Trophoblast cell (in vitro differentiated cells and primary cell): ENCODE data around the gene FUBP1.

Experiments used
- DNase-seq, 2 donors: peaks; one replicate each; pipeline ENCODE4 v3.0.0-alpha.2; 2016
- H2AFZ ChIP-seq: 2 replicates; pipeline ENCODE4 v1.6.1; 2013; ENCODE audit warnings: low read length, moderate library complexity, mild to moderate bottlenecking; ENCODE audit not compliant: insufficient read depth, poor library complexity
- H2AK5ac ChIP-seq: 2 replicates; pipeline ENCODE4 v1.6.1; 2013; ENCODE audit warnings: mild to moderate bottlenecking, low read length
- H2BK120ac ChIP-seq: 2 replicates; pipeline ENCODE4 v1.6.1; 2013; ENCODE audit warnings: low read length, mild to moderate bottlenecking, moderate library complexity; ENCODE audit not compliant: insufficient read depth, poor library complexity
- H2BK12ac ChIP-seq: 2 replicates; pipeline ENCODE4 v1.6.1; 2013; ENCODE audit warnings: mild to moderate bottlenecking, low read length, moderate library complexity
- H2BK5ac ChIP-seq: 2 replicates; pipeline ENCODE4 v1.6.1; 2013; ENCODE audit warnings: low read length, low read depth, moderate library complexity, mild to moderate bottlenecking; ENCODE audit not compliant: poor library complexity
- H3K14ac ChIP-seq: 2 replicates; pipeline ENCODE4 v1.6.1; 2013; ENCODE audit warnings: mild to moderate bottlenecking, low read length
- H3K18ac ChIP-seq: 2 replicates; pipeline ENCODE4 v1.6.1; 2013; ENCODE audit warnings: mild to moderate bottlenecking, low read length
- H3K23ac ChIP-seq: 2 replicates; pipeline ENCODE4 v1.6.1; 2013; ENCODE audit warnings: low read length
- H3K27ac ChIP-seq: 2 replicates; pipeline ENCODE4 v1.5.1; 2013; ENCODE audit warnings: low read depth, mild to moderate bottlenecking, inconsistent platforms, low read length, moderate library complexity
- H3K27me3 ChIP-seq: 2 replicates; pipeline ENCODE4 v1.6.1; 2013; ENCODE audit warnings: inconsistent platforms, mild to moderate bottlenecking, low read length, moderate library complexity; ENCODE audit not compliant: insufficient read depth
- H3K36me3 ChIP-seq, 2 experiments: 1 replicate in 1 of 2; 2 replicates in 1 of 2; pipeline ENCODE4 v1.6.1; 2013; ENCODE audit warnings: low read length in 2 of 2, mild to moderate bottlenecking in 2 of 2, moderate library complexity in 1 of 2; ENCODE audit not compliant: insufficient read depth in 2 of 2, control insufficient read depth in 1 of 2
- H3K4ac ChIP-seq: 2 replicates; pipeline ENCODE4 v1.6.1; 2013; ENCODE audit warnings: low read depth, mild to moderate bottlenecking, low read length, moderate library complexity
- H3K4me1 ChIP-seq, 2 experiments: 1 replicate in 1 of 2; 2 replicates in 1 of 2; pipeline ENCODE4 v1.6.1; 2013; ENCODE audit warnings: low read length in 2 of 2, mild to moderate bottlenecking in 2 of 2, moderate library complexity in 1 of 2; ENCODE audit not compliant: insufficient read depth in 2 of 2, control insufficient read depth in 1 of 2
- H3K4me2 ChIP-seq: 2 replicates; pipeline ENCODE4 v1.6.1; 2013; ENCODE audit warnings: inconsistent platforms, mild to moderate bottlenecking, low read length, moderate library complexity
- H3K4me3 ChIP-seq: 2 replicates; pipeline ENCODE4 v1.5.1; 2013; ENCODE audit warnings: mild to moderate bottlenecking, low read depth, low read length, inconsistent platforms
- H3K79me1 ChIP-seq: one replicate; pipeline ENCODE4 v1.6.1; 2013; ENCODE audit warnings: low read length
- H3K79me2 ChIP-seq: 2 replicates; pipeline ENCODE4 v1.6.1; 2013; ENCODE audit warnings: low read length, mild to moderate bottlenecking; ENCODE audit not compliant: control insufficient read depth, insufficient read depth, poor library complexity
- H3K9ac ChIP-seq: 2 replicates; pipeline ENCODE4 v1.6.1; 2013; ENCODE audit warnings: mild to moderate bottlenecking, low read length
- H3K9me3 ChIP-seq: 2 replicates; pipeline ENCODE4 v1.6.1; 2013; ENCODE audit warnings: low read depth, mild to moderate bottlenecking, control low read depth, inconsistent platforms, low read length; ENCODE audit not compliant: insufficient read depth
- H4K12ac ChIP-seq: 2 replicates; pipeline ENCODE4 v1.6.1; 2013; ENCODE audit warnings: low read depth, mild to moderate bottlenecking, low read length, moderate library complexity
- H4K8ac ChIP-seq: 2 replicates; pipeline ENCODE4 v1.6.1; 2013; ENCODE audit warnings: low read depth, mild to moderate bottlenecking, low read length, moderate library complexity
- H4K91ac ChIP-seq: one replicate; pipeline ENCODE4 v1.6.1; 2013; ENCODE audit warnings: low read depth, mild to moderate bottlenecking, low read length, moderate library complexity
- WGBS: extraction: QIAGEN DNeasy Blood & Tissue Kit; methylation state at CpG from one replicate; pipeline ENCODE4 v1.1.7; 2013; ENCODE audit warnings: missing lambda C conversion rate; ENCODE audit not compliant: insufficient read length, insufficient coverage; ENCODE audit errors: extremely low coverage; 5-methylcytosine and 5-hydroxymethylcytosine counted together

The FUBP1 gene

GRCh38 chr1:78006521-78006920 lies 27.6 kb upstream of the FUBP1 start:
- Histone ChIP-seq H3K4me3 (no peak overlapping the region), H4K8ac (no peak overlapping the region), H3K23ac (no peak overlapping the region), H3K4me2 (no peak overlapping the region), H3K18ac (no peak overlapping the region), H2AK5ac (no peak overlapping the region), H3K9ac (no peak overlapping the region), H3K79me2 (no peaks in the 10 kb centered on the region), H3K9me3 (no peaks in the 10 kb centered on the region), H3K27me3 (no peaks in the 10 kb centered on the region), H3K14ac (no peak overlapping the region), H2BK5ac (no peak overlapping the region), H3K27ac (no peak overlapping the region), H2BK120ac (no peak overlapping the region), H4K91ac (no peak overlapping the region), H3K79me1 (no peaks in the 10 kb centered on the region), H3K4ac (no peak overlapping the region), H3K36me3 (no peaks in the 10 kb centered on the region), H2BK12ac (no peak overlapping the region), H2AFZ (no peak overlapping the region), H4K12ac (no peak overlapping the region), H3K4me1 (no peaks in the 10 kb centered on the region)
- DNase-seq: peak in 1 of 2 donors; percentile 15

- H3K27me3 ChIP-seq: no peaks in the 10 kb centered on the region
- no peaks in the 10 kb centered on the region for H3K9me3 ChIP-seq
- H2AFZ ChIP-seq: no peak overlapping the region
- H3K4me2 ChIP-seq: peak overlapping the region; percentile 38
- WGBS: no CpG with 5 or more reads among the region's 1 CpG
- H2AK5ac ChIP-seq: no peak overlapping the region
- no peaks in the 10 kb centered on the region for H3K36me3 ChIP-seq
- no peak overlapping the region for H2BK12ac ChIP-seq
- no peak overlapping the region for H3K27ac ChIP-seq
- H3K79me2 ChIP-seq: no peaks in the 10 kb centered on the region
- H4K8ac ChIP-seq: no peak overlapping the region
- H3K23ac ChIP-seq: no peak overlapping the region
- no peak overlapping the region for H4K12ac ChIP-seq
- H2BK120ac ChIP-seq: no peak overlapping the region
- no peak overlapping the region for H3K4me3 ChIP-seq
- no peak overlapping the region for H3K9ac ChIP-seq
- H3K18ac ChIP-seq: no peak overlapping the region
- peak; percentile 13 to 75 for DNase-seq
- no peak overlapping the region for H3K14ac ChIP-seq
- H3K4me1 ChIP-seq: no peaks in the 10 kb centered on the region
- H3K79me1 ChIP-seq: no peaks in the 10 kb centered on the region
- no peak overlapping the region for H2BK5ac ChIP-seq
- H3K4ac ChIP-seq: no peak overlapping the region
- H4K91ac ChIP-seq: no peak overlapping the region
These were observed 26.9 kb upstream of the FUBP1 start for GRCh38 chr1:78005755-78006154.

- H3K27me3 ChIP-seq: no peaks in the 10 kb centered on the region
- no peak overlapping the region for H3K4ac ChIP-seq
- H3K23ac ChIP-seq: no peak overlapping the region
- H4K12ac ChIP-seq: no peak overlapping the region
- H2BK12ac ChIP-seq: no peak overlapping the region
- no peak overlapping the region for H3K4me3 ChIP-seq
- no peak overlapping the region for H2BK120ac ChIP-seq
- no peak overlapping the region for H3K27ac ChIP-seq
- no CpG with 5 or more reads among the region's 1 CpG for WGBS
- no peak overlapping the region for H3K9ac ChIP-seq
- H3K4me1 ChIP-seq: no peaks in the 10 kb centered on the region
- H3K79me1 ChIP-seq: no peaks in the 10 kb centered on the region
- no peak overlapping the region for H3K4me2 ChIP-seq
- H4K8ac ChIP-seq: no peak overlapping the region
- H4K91ac ChIP-seq: no peak overlapping the region
- no peak overlapping the region for H2AFZ ChIP-seq
- H2BK5ac ChIP-seq: no peak overlapping the region
- no peak overlapping the region for H3K18ac ChIP-seq
- H3K9me3 ChIP-seq: no peaks in the 10 kb centered on the region
- no peaks in the 10 kb centered on the region for H3K79me2 ChIP-seq
- H2AK5ac ChIP-seq: no peak overlapping the region
- no peak for DNase-seq
- no peak overlapping the region for H3K14ac ChIP-seq
- no peaks in the 10 kb centered on the region for H3K36me3 ChIP-seq
These were observed 26.5 kb upstream of the FUBP1 start for GRCh38 chr1:78005448-78005722.

- H4K12ac ChIP-seq: no peak within 1 kb of the TSS
- peak; percentile 89 to 96 for DNase-seq
- no peaks in the 10 kb centered on the region for H3K9me3 ChIP-seq
- peak within 1 kb of the TSS; percentile 67 for H3K4me2 ChIP-seq
- no peak within 1 kb of the TSS for H3K4me3 ChIP-seq
- no peak within 1 kb of the TSS for H2AFZ ChIP-seq
- H3K36me3 ChIP-seq: no peaks in the 10 kb centered on the region
- no peak within 1 kb of the TSS for H3K4ac ChIP-seq
- no peak within 1 kb of the TSS for H2BK5ac ChIP-seq
- H2AK5ac ChIP-seq: no peak within 1 kb of the TSS
- no peak within 1 kb of the TSS for H3K9ac ChIP-seq
- no peak within 1 kb of the TSS for H4K91ac ChIP-seq
- H4K8ac ChIP-seq: no peak within 1 kb of the TSS
- no peaks in the 10 kb centered on the region for H3K4me1 ChIP-seq
- no peak within 1 kb of the TSS for H3K27ac ChIP-seq
- H3K18ac ChIP-seq: no peak within 1 kb of the TSS
- no peak within 1 kb of the TSS for H3K23ac ChIP-seq
- H3K14ac ChIP-seq: no peak within 1 kb of the TSS
- H3K79me1 ChIP-seq: no peaks in the 10 kb centered on the region
- H2BK12ac ChIP-seq: no peak within 1 kb of the TSS
- H2BK120ac ChIP-seq: no peak within 1 kb of the TSS
- no peaks in the 10 kb centered on the region for H3K79me2 ChIP-seq
- no peaks in the 10 kb centered on the region for H3K27me3 ChIP-seq
- no CpG with 5 or more reads among the region's 12 CpGs for WGBS
These were observed 26.0 kb upstream of the FUBP1 start, which contains the start of gene DNAJB4 for GRCh38 chr1:78004719-78005447. Gene DNAJB4, plus strand, starts transcription at chr1:78004939. Its CDS starts 172 bp downstream, at chr1:78005111.
